ENCODE results near the gene SYNGR1.

SYNGR1 gene

DNA sequence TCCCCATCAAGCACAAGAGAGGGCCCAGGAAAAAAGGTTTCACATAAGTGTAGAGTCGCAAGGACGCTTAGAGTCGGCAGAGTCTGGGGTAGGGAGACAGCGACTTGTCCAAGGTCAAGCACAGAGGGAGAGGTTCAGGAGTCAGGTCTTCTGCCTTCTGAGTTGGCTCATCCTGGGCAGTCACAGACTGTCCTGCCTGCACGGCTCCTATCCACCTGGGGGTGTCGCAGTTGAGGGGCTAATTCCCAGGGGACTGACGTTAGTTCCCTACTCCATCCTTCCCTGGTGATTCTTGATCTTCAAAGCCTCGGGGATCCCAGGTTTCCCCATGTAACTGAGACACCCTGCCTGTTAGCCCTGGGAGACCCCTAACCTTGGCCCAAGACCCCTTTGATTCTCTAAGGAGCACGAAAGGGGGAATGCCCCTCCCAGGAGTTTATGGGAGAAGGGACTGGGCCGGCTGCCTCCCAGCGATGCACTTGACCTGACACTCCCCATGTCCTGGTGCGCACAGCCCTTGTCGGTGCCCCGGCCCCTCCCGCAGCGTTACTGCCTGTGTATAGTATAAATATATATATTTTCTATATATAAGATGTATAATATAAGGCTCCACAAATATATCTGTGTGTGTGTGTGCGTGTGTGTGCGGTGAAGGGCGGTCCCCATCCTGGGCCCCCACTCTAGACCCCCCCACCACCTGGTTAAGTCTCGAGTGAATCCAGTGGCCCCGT, 35.1 kb downstream of the SYNGR1 start:
- no peaks in the 10 kb centered on the region for H3K9me3 ChIP-seq (replicated peaks in 1 of 11)
- peak overlapping the region in 7 of 11 experiments; percentile 1 to 29 (median 10); a peak in 6 of 22 replicates for H3K4me2 ChIP-seq
- H3K4me3 ChIP-seq = no peak overlapping the region
- peaks cover 11 to 78% (median 57%) of the 10 kb centered on the region in 10 experiments; a peak in 19 of 20 replicates for H3K4me1 ChIP-seq
- H3K9ac ChIP-seq = 0 out of 22 replicates have a peak overlapping the region, but pooled peaks of 1 of the 11 experiments have one; percentile 2
- peaks cover 0 to 5% (median 0%) of the 10 kb centered on the region in 11 experiments; a peak in 2 of 22 replicates for H4K20me1 ChIP-seq
- H3K27ac ChIP-seq = no peak overlapping the region
- TF ChIP-seq Cebpa-rat (IDR thresholded peaks at IDR 0.05) = no peak
- H3K36me3 ChIP-seq = peaks cover 0 to 26% (median 0%) of the 10 kb centered on the region in 11 experiments; a peak in 6 of 22 replicates
- peaks cover 0 to 9% (median 5%) of the 10 kb centered on the region in 11 experiments; a peak in 5 of 22 replicates for H3K27me3 ChIP-seq

DNA sequence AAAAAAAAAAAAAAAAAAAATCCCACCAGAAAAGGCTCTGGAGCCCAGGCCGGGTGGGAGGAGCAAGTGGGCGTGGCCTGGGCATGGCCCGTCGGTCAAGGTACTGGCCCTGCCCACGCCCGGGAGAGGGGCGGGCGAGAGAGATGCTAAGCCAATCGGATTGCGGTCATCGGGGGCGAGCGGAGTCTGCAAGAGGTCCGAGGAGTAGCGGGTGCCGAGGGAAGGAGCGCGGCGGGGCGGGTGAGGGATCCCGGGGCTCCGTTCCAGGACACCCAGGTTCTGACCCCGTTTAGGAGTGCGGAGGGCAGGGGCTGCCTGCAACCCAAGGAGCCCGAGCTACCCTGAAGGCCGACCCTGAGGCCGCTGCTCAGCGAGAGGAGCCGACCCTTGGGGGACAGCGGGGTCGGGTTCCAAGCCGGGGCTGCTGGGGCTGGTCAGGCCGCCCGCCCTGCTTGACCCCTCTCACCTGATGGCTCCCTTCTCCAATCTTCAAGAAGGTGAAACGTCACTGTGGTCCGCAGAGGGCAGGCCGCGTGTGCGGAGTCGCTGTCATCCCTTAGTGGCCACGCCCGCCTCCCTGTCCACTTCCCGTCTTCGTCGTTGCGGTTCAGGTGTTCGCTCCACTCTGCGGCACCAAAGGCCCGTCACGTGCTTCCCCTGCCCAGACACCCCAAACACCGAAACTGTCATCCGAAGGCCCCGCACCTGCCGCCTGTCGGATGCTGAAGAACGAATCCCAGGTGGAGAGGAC, 38.6 kb downstream of the SYNGR1 start:
- Histone ChIP-seq H3K4me1 (peaks cover 0 to 48% (median 33%) of the 10 kb centered on the region in 10 experiments; a peak in 17 of 20 replicates), H3K9me3 (replicated peaks in 1 of 11) (no peaks in the 10 kb centered on the region), H3K4me3 (peak overlapping the region; percentile 50 to 72 (median 59)), H3K4me2 (peak overlapping the region; percentile 91 to 98 (median 96)), H3K36me3 (no peaks in the 10 kb centered on the region), H3K27ac (peak overlapping the region in 4 of 11 experiments; percentile 27 to 57 (median 34); a peak in 6 of 22 replicates), H3K9ac (peak overlapping the region; percentile 11 to 71 (median 60); a peak in 19 of 22 replicates), H3K27me3 (peaks cover 0 to 9% (median 5%) of the 10 kb centered on the region in 11 experiments; a peak in 5 of 22 replicates), H4K20me1 (peaks cover 0 to 5% (median 0%) of the 10 kb centered on the region in 11 experiments; a peak in 2 of 22 replicates)
- no peak for TF ChIP-seq Cebpa-rat (IDR thresholded peaks at IDR 0.05)

DNA sequence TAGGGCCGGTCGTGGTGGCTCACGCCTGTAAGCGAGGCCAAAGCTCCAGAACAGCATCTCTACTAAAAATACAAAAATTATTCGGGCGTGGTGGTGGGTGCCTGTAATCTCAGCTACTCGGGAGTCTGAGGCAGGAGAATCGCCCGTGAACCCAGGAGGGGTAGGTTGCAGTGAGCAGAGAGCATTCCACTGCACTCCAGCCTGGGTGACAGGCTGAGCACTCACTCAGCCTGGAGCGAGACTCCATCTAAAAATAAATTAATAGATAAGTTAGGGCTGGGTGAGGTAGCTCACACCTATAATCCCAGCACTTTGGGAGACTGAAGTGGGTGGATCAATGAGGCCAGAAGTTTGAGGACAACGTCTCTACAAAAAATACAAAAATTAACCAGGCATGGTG, 39.6 kb downstream of the SYNGR1 start:
- no peak for TF ChIP-seq Cebpa-rat (IDR thresholded peaks at IDR 0.05)
- no peak overlapping the region; a peak in 1 of 22 replicates for H3K4me2 ChIP-seq
- H3K27me3 ChIP-seq = peaks cover 0 to 9% (median 5%) of the 10 kb centered on the region in 11 experiments; a peak in 5 of 22 replicates

GRCh38 chr22:39392341-39392948, 42.7 kb downstream of the SYNGR1 start:
- Histone ChIP-seq H3K36me3 (no peaks in the 10 kb centered on the region), H3K27me3 (peaks cover 0 to 8% (median 4%) of the 10 kb centered on the region in 11 experiments; a peak in 5 of 22 replicates), H3K4me1 (peaks cover 0 to 22% (median 16%) of the 10 kb centered on the region in 10 experiments; a peak in 17 of 20 replicates), H3K4me3 (no peak overlapping the region), H3K9ac (no peak overlapping the region), H4K20me1 (no peaks in the 10 kb centered on the region), H3K9me3 (replicated peaks in 1 of 11) (no peaks in the 10 kb centered on the region), H3K27ac (no peak overlapping the region), H3K4me2 (0 out of 22 replicates have a peak overlapping the region, but pooled peaks of 1 of the 11 experiments have one; percentile 17)
- TF ChIP-seq Cebpa-rat (IDR thresholded peaks at IDR 0.05) = peak in 8 of 11 experiments; percentile 13 to 83 (median 38); a peak in 10 of 22 replicates

More for the DNA sequence above, 39.6 kb downstream of the SYNGR1 start:
- no peak overlapping the region for H3K9ac ChIP-seq
- no peak overlapping the region for H3K27ac ChIP-seq
- H3K36me3 ChIP-seq = no peaks in the 10 kb centered on the region
- H4K20me1 ChIP-seq = no peaks in the 10 kb centered on the region; a peak in 1 of 22 replicates
- peaks cover 0 to 38% (median 24%) of the 10 kb centered on the region in 10 experiments; a peak in 17 of 20 replicates for H3K4me1 ChIP-seq
- no peaks in the 10 kb centered on the region for H3K9me3 ChIP-seq (replicated peaks in 1 of 11)
- H3K4me3 ChIP-seq = no peak overlapping the region

GRCh38 chr22:39395936-39396796, 46.4 kb downstream of the SYNGR1 start:
- 0 out of 22 replicates have a peak, but pooled peaks cover 0 to under 1% (median 0%) of the 10 kb centered on the region in 11 experiments for H3K36me3 ChIP-seq
- H3K27ac ChIP-seq = no peak overlapping the region
- H3K9ac ChIP-seq = no peak overlapping the region
- no peak for TF ChIP-seq Cebpa-rat (IDR thresholded peaks at IDR 0.05)
- H4K20me1 ChIP-seq = no peaks in the 10 kb centered on the region
- H3K4me3 ChIP-seq = no peak overlapping the region
- no peaks in the 10 kb centered on the region for H3K27me3 ChIP-seq
- H3K4me2 ChIP-seq = no peak overlapping the region
- H3K4me1 ChIP-seq = peaks cover 10 to 24% (median 16%) of the 10 kb centered on the region in 10 experiments
- H3K9me3 ChIP-seq (replicated peaks in 1 of 11) = no peaks in the 10 kb centered on the region

GRCh38 chr22:39396797-39397195, 47.0 kb downstream of the SYNGR1 start:
- Histone ChIP-seq H3K4me1 (peaks cover 16 to 30% (median 22%) of the 10 kb centered on the region in 10 experiments), H3K4me2 (no peak overlapping the region), H3K9ac (no peak overlapping the region), H4K20me1 (no peaks in the 10 kb centered on the region), H3K36me3 (0 out of 22 replicates have a peak, but pooled peaks cover 0 to 7% (median 0%) of the 10 kb centered on the region in 11 experiments), H3K27me3 (no peaks in the 10 kb centered on the region), H3K9me3 (replicated peaks in 1 of 11) (no peaks in the 10 kb centered on the region), H3K4me3 (no peak overlapping the region), H3K27ac (no peak overlapping the region)
- no peak for TF ChIP-seq Cebpa-rat (IDR thresholded peaks at IDR 0.05)

DNA sequence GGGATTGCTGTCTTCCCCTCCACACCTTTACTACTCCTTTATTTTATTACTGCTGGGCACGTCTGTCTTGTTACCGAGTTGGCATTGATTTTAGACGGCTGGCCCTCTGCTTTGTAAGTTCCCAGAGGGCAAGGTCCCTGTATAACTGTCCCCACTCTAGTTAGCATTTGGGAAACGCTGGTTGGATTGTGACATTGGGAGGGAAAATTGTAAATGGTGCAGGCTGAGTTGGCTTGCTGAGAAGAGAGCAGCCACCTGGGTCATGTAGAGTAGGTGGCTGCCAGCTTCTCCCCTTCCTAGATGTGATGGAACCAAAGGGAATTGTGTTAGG, 51.5 kb downstream of the SYNGR1 start:
- Histone ChIP-seq H4K20me1 (no peaks in the 10 kb centered on the region), H3K27ac (peak overlapping the region in 8 of 11 experiments; percentile 90 to 98 (median 97); a peak in 14 of 22 replicates), H3K9me3 (replicated peaks in 1 of 11) (no peaks in the 10 kb centered on the region), H3K4me3 (peak overlapping the region in 5 of 10 experiments; percentile 84 to 86 (median 85); a peak in 5 of 20 replicates), H3K36me3 (peaks cover 25 to 48% (median 33%) of the 10 kb centered on the region in 11 experiments; a peak in 20 of 22 replicates), H3K4me2 (peak overlapping the region; percentile 81 to 100 (median 96)), H3K27me3 (no peaks in the 10 kb centered on the region), H3K9ac (peak overlapping the region in 7 of 11 experiments; percentile 6 to 97 (median 91); a peak in 5 of 22 replicates), H3K4me1 (peaks cover 20 to 58% (median 35%) of the 10 kb centered on the region in 10 experiments)
- TF ChIP-seq Cebpa-rat (IDR thresholded peaks at IDR 0.05) = no peak

Measured in BLaER1 treated with 17β-estradiol and CSF1 and Interleukin-3, amounts not matched to agents 10 nM and 100 nM (cell line).